Colonic mucosa (tissue), 4 donors: ENCODE results near the gene FAIM2. TPM values are rescaled to one million over a fixed set of nuclear protein-coding genes. Genes with fewer than 3 reads are reported as not detected.

Experiments used
- DNase-seq: peaks from one replicate; pipeline ENCODE4 v3.0.0-alpha.2; 2020
- H3K27ac ChIP-seq: fragments of 200-600 bp; one replicate; pipeline ENCODE4 v1.8.0; 2021
- H3K27me3 ChIP-seq: fragments of 200-600 bp; one replicate; pipeline ENCODE4 v1.8.0; 2021
- H3K36me3 ChIP-seq: fragments of 200-600 bp; one replicate; pipeline ENCODE4 v1.8.0; 2021
- H3K4me1 ChIP-seq: fragments of 200-600 bp; one replicate; pipeline ENCODE4 v1.8.0; 2021; ENCODE audit warnings: mild to moderate bottlenecking
- H3K4me3 ChIP-seq: fragments of 200-600 bp; one replicate; pipeline ENCODE4 v1.8.0; 2021
- H3K9ac ChIP-seq, 2 donors: one replicate each; pipeline ENCODE4 v1.7.0; 2013; ENCODE audit warnings: control low read depth in 2 of 2, low read depth in 2 of 2, low read length in 2 of 2
- H3K9me3 ChIP-seq: fragments of 200-600 bp; one replicate; pipeline ENCODE4 v1.8.0; 2021
- CTCF ChIP-seq: fragments of 200-600 bp; IDR thresholded peaks from one replicate; pipeline ENCODE4 v1.8.0; 2022; ENCODE audit warnings: antibody characterized with exemption, mild to moderate bottlenecking
- intact Hi-C: fragments of 100-400 bp; cut with DNase I; formaldehyde crosslinking; loops from one replicate; pipeline ENCODE4 v1.14.1; 2022
- total RNA-seq, 2 donors: library from RNA; stranded (reverse); fragmentation: NEBNext Ultra II Directional in 1 of 2; extraction: Animal tissue kit (Norgen Biotek cat#: 25700) in 1 of 2; gene quantifications; one replicate each; pipeline ENCODE4 v1.2.1, GENCODE V29; 2021
- donor health status: healthy.
- donor health status: DM: no; HTN: no; CAD: no.
- donor health status: DM: no; HTN: no; CAD: no.

The FAIM2 gene
- total RNA-seq, 2 donors from 2014 or later, result 2.8 to 3.6 TPM

- Histone ChIP-seq H3K4me3 (no peak overlapping the region), H3K27me3 (no peaks in the 10 kb centered on the region), H3K27ac (no peak overlapping the region), H3K9me3 (no peaks in the 10 kb centered on the region), H3K9ac (no peak overlapping the region), H3K4me1 (no peaks in the 10 kb centered on the region), H3K36me3 (no peaks in the 10 kb centered on the region)
- no peak for DNase-seq
- TF ChIP-seq CTCF, result no peak
- intact Hi-C loops, result no loop called here
Measured at GRCh38 chr12:49823350-49823749, 80.3 kb downstream of the FAIM2 start.

GRCh38 chr12:49821373-49822287, 82.1 kb downstream of the FAIM2 start:
- TF ChIP-seq CTCF, result no peak
- no peaks in the 10 kb centered on the region for H3K36me3 ChIP-seq
- H3K27ac ChIP-seq, result no peak overlapping the region
- no peak overlapping the region for H3K9ac ChIP-seq
- no peaks in the 10 kb centered on the region for H3K4me1 ChIP-seq
- no peaks in the 10 kb centered on the region for H3K27me3 ChIP-seq
- no peak for DNase-seq
- no peaks in the 10 kb centered on the region for H3K9me3 ChIP-seq
- no peak overlapping the region for H3K4me3 ChIP-seq
- intact Hi-C loops, result no loop called here

- intact Hi-C loops, result no loop called here
- no peak for DNase-seq
- no peak for TF ChIP-seq CTCF
- no peaks in the 10 kb centered on the region for H3K4me1 ChIP-seq
- no peak overlapping the region for H3K9ac ChIP-seq
- H3K9me3 ChIP-seq, result no peaks in the 10 kb centered on the region
- H3K27me3 ChIP-seq, result no peaks in the 10 kb centered on the region
- no peak overlapping the region for H3K27ac ChIP-seq
- no peaks in the 10 kb centered on the region for H3K36me3 ChIP-seq
- H3K4me3 ChIP-seq, result no peak overlapping the region
Measured at GRCh38 chr12:49819786-49820185, 83.9 kb downstream of the FAIM2 start.

GRCh38 chr12:49818241-49818895, 85.3 kb downstream of the FAIM2 start:
- Histone ChIP-seq H3K36me3 (no peaks in the 10 kb centered on the region), H3K4me1 (no peaks in the 10 kb centered on the region), H3K9ac (no peak overlapping the region), H3K27ac (no peak overlapping the region), H3K9me3 (no peaks in the 10 kb centered on the region), H3K4me3 (no peak overlapping the region), H3K27me3 (no peaks in the 10 kb centered on the region)
- intact Hi-C loops, result no loop called here
- no peak for DNase-seq
- TF ChIP-seq CTCF, result no peak

Other genes with a start within 250 kb of the FAIM2 start
- gene FMNL3, start 196.5 kb downstream of the FAIM2 start, total RNA-seq, result 1 to 10 TPM; 3.0 to 5.0 TPM
- 1,000 to 10,000 TPM in 1 of 2 donors, 100 to 1,000 TPM in 1; 868 to 1,024 TPM for gene TMBIM6, start 162.3 kb downstream of the FAIM2 start, total RNA-seq
- gene NCKAP5L, start 75.5 kb downstream of the FAIM2 start, total RNA-seq, result 1 to 10 TPM; 2.4 to 4.1 TPM
- gene BCDIN3D, start 60.8 kb downstream of the FAIM2 start, total RNA-seq, result 1 to 10 TPM; 3.3 to 3.7 TPM
- gene AQP2, start 46.8 kb upstream of the FAIM2 start, total RNA-seq, result not detected
- not detected for gene AQP5, start 58.0 kb upstream of the FAIM2 start, total RNA-seq
- not detected for gene AQP6, start 69.0 kb upstream of the FAIM2 start, total RNA-seq
- gene RACGAP1, start 121.6 kb upstream of the FAIM2 start, total RNA-seq, result 10 to 100 TPM; 36.2 to 83.8 TPM
- gene ASIC1, start 153.7 kb upstream of the FAIM2 start, total RNA-seq, result 1 to 10 TPM; 1.0 to 1.1 TPM
- 10 to 100 TPM; 30.6 to 43.9 TPM for gene SMARCD1, start 181.4 kb upstream of the FAIM2 start, total RNA-seq
- gene GPD1, start 200.1 kb upstream of the FAIM2 start, total RNA-seq, result 1 to 10 TPM; 2.1 to 3.4 TPM
- gene COX14, start 208.3 kb upstream of the FAIM2 start, total RNA-seq, result 10 to 100 TPM; 74.4 to 86.8 TPM